Adrenal gland (tissue), 12 donors: Measurements from ENCODE around the gene PNPLA2. TPM values are rescaled to one million over a fixed set of nuclear protein-coding genes. Genes with fewer than 3 reads are reported as not detected.

Experiments
- DNase-seq, 7 donors: peaks; one replicate each; pipeline ENCODE4 v3.0.0-alpha.2; 2019 to 2020
- H3K27ac ChIP-seq, 5 donors: fragments of 200-600 bp; sonication (generic) in 4 of 5; 1 replicate in 3 of 5; 2 replicates in 2 of 5; pipeline versions ENCODE4 v1.5.1 to v1.8.0; 2016 to 2020; ENCODE audit warnings: mild to moderate bottlenecking in 1 of 5
- H3K27me3 ChIP-seq: fragments of 200-600 bp; 2 replicates; pipeline ENCODE4 v1.8.0; 2021
- H3K36me3 ChIP-seq, 2 donors: fragments of 200-600 bp; replicated peaks in 1 of 2; 1 replicate in 1 of 2; 2 replicates in 1 of 2; pipeline versions ENCODE4 v1.5.1 to v1.8.0; 2018 to 2022
- H3K4me1 ChIP-seq, 2 donors: fragments of 200-600 bp; replicated peaks in 1 of 2; 1 replicate in 1 of 2; 2 replicates in 1 of 2; pipeline versions ENCODE4 v1.5.1 to v1.8.0; 2018 to 2021
- H3K4me3 ChIP-seq, 4 donors: fragments of 200-600 bp; sonication (generic) in 3 of 4; one replicate each; pipeline ENCODE4 v1.5.1; 2016 to 2018
- H3K9me3 ChIP-seq, 3 donors: fragments of 200-600 bp; sonication (generic) in 1 of 3; replicated peaks in 1 of 3; 1 replicate in 2 of 3; 2 replicates in 1 of 3; pipeline versions ENCODE4 v1.5.1 to v1.8.0; 2016 to 2021
- CTCF ChIP-seq, 6 experiments: fragments of 450-650 bp in 4 of 6; fragments of 200-600 bp in 2 of 6; sonication (generic) in 1 of 6; IDR thresholded peaks; 1 replicate in 5 of 6; 2 replicates in 1 of 6; pipeline versions ENCODE4 v1.5.1 to v1.8.0; 2016 to 2021; ENCODE audit warnings: antibody characterized with exemption in 6 of 6, mild to moderate bottlenecking in 2 of 6, moderate library complexity in 1 of 6
- POLR2A ChIP-seq, 2 donors: fragments of 450-650 bp; IDR thresholded peaks; one replicate each; pipeline ENCODE4 v1.6.1; 2017; ENCODE audit warnings: antibody characterized with exemption in 2 of 2, mild to moderate bottlenecking in 2 of 2, moderate library complexity in 1 of 2
- WGBS, 4 donors: extraction: QIAGEN DNeasy Blood & Tissue Kit in 2 of 4; methylation state at CpG; one replicate each; pipeline versions ENCODE4 v1.1.5 to v1.1.7; 2013 to 2017; 5-methylcytosine and 5-hydroxymethylcytosine counted together
- intact Hi-C, 2 donors: fragments of 100-400 bp; cut with DNase I; formaldehyde crosslinking; loops; one replicate each; pipeline versions ENCODE4 v1.14.1 to v1.15.0; 2022 to 2023
- polyA plus RNA-seq, 3 donors: library from polyadenylated mRNA; stranded (reverse); fragments of 200-250 nt in 2 of 3; fragments of 350-450 nt in 1 of 3; fragmentation: Illumina TruSeq in 1 of 3; extraction: RNeasy Lipid Tissue Mini Kit (QIAGEN cat#74804) in 1 of 3; gene quantifications; one replicate each; pipeline ENCODE4 v1.2.3, GENCODE V29; 2013 to 2014
- total RNA-seq, 9 donors: library from RNA; depleted of rRNA in 4 of 9; stranded (reverse); fragments of >200 nt in 4 of 9; fragments of 120-200 nt in 1 of 9; fragmentation: NEBNext Ultra II Directional in 1 of 9; extraction: Animal tissue kit (Norgen Biotek cat#: 25700) in 1 of 9; gene quantifications; one replicate each; pipeline versions ENCODE4 v1.1.0 to v1.2.4, GENCODE V29; 2013 to 2023
- donor health status: healthy with polysubstance abuse.
- donor health status: Bipolar disorder and iron deficiency.
- donor health status: DM: yes; HTN: yes; CAD: no.
- donor health status: DM: no; HTN: no; CAD: no.
- donor health status: DM: no; HTN: no; CAD: no.
- donor health status: DM: yes; HTN: yes; CAD: no.

PNPLA2 gene
- total and polyA plus RNA-seq, 12 donors: 24.1 to 403 (median 124) TPM

- H3K27ac ChIP-seq: no peak overlapping the region
- no peak overlapping the region for H3K4me3 ChIP-seq
- no peak for TF ChIP-seq CTCF (IDR thresholded peaks at IDR 0.05)
- no peak for TF ChIP-seq POLR2A (IDR thresholded peaks at IDR 0.05)
- no peaks in the 10 kb centered on the region for H3K27me3 ChIP-seq
- intact Hi-C loops: no loop called here
- 78 to 96% (median 84%) methylated on average over 5 to 9 of the region's 9 CpGs for WGBS, 4 donors
- peaks cover 0 to 44% of the 10 kb centered on the region in 2 donors for H3K36me3 ChIP-seq
- no peaks in the 10 kb centered on the region for H3K9me3 ChIP-seq
- no peak for DNase-seq
- H3K4me1 ChIP-seq: peaks cover 34 to 48% of the 10 kb centered on the region in 2 donors
Measured at GRCh38 chr11:836700-837099, 18.0 kb downstream of the PNPLA2 start.

DNA sequence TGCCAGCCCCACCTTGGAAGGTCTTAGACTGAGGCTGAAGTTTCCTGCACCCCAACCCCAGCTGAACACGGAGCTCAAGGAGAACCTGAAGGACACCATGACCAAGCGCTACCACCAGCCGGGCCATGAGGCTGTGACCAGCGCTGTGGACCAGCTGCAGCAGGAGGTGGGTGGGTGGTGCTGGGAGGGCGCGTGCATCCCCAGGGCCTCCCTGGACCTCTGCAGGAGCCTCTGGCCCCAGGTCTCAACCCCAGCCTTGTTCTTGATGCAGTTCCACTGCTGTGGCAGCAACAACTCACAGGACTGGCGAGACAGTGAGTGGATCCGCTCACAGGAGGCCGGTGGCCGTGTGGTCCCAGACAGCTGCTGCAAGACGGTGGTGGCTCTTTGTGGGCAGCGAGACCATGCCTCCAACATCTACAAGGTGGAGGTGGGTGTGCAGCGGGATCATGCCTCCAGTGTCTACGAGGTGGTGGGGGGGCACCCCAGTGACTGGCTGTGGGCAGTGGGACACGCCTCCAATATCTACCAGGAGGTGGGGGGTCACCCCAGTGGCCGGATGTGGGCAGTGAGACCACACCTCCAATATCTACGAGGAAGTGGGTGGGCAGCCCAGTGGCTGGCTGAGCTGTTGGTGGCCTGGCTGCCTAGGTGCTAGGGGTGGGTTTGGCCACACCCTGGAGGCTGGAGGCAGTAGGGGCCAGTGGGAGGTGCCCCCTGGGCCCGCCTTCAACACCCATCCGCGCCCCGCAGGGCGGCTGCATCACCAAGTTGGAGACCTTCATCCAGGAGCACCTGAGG, 18.7 kb downstream of the PNPLA2 start:
- DNase-seq: peak in 1 of 7 donors; percentile 36
- Histone ChIP-seq H3K36me3 (peaks cover 0 to 44% of the 10 kb centered on the region in 2 donors), H3K4me3 (no peak overlapping the region), H3K9me3 (no peaks in the 10 kb centered on the region), H3K4me1 (peaks cover 28 to 41% of the 10 kb centered on the region in 2 donors), H3K27me3 (no peaks in the 10 kb centered on the region), H3K27ac (no peak overlapping the region)
- 75 to 83% (median 80%) methylated on average over 10 to 22 of the region's 22 CpGs for WGBS, 4 donors
- intact Hi-C loops: no loop called here
- TF ChIP-seq CTCF (IDR thresholded peaks at IDR 0.05): no peak
- peak in 1 of 2 donors; percentile 3 for TF ChIP-seq POLR2A (IDR thresholded peaks at IDR 0.05)

GRCh38 chr11:837990-838307, 19.2 kb downstream of the PNPLA2 start:
- intact Hi-C loops: no loop called here
- WGBS, 4 donors: 73 to 92% (median 78%) methylated on average over 6 to 8 of the region's 8 CpGs; no CpG with 5 or more reads in 1 of the 4 donors
- DNase-seq: peak in 1 of 7 donors; percentile 58
- H3K27me3 ChIP-seq: no peaks in the 10 kb centered on the region
- H3K4me3 ChIP-seq: no peak overlapping the region
- peaks cover 26 to 39% of the 10 kb centered on the region in 2 donors for H3K4me1 ChIP-seq
- H3K9me3 ChIP-seq: no peaks in the 10 kb centered on the region
- H3K27ac ChIP-seq: no peak overlapping the region
- no peak for TF ChIP-seq CTCF (IDR thresholded peaks at IDR 0.05)
- TF ChIP-seq POLR2A (IDR thresholded peaks at IDR 0.05): no peak
- peaks cover 0 to 44% of the 10 kb centered on the region in 2 donors for H3K36me3 ChIP-seq

DNA sequence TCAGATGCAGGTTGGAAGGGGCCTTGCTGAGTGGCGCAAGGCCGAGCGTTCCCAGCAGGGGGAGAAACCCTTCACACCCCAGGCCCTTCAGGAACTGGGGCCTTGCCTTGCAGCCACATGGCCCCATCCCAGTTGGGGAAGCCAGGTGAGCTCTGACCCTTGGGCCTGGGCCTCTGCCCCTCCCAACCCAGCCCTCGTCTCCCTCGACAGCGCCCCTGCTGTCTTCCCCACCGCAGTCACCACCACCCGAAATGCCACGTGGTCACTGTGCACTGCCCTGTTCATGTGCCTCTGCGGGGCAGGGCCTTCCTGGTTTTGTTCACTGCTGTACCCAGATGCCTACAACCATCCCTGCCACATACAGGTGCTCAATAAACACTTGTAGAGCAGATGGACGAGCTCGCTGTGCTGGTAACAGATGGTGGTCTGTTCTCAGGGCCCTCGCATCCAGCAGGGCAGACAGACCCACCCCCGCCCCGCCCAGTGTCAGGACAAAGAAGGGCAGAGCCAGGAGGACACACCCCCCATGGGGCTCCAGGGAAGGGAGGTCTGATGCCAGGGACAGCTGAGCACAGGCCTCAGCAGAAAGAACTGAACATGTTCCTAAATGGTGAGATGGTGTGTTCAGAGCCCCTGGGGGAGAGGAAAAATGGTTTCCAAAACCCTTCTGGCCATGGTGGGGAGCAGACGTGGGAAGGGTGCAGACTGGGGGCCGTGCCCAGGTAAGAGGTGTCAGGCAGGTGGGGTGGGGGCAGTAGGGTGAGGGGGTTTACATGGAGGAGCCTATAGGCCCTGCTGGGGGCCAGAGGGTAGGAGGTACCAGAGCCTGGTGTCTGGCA, 19.9 kb downstream of the PNPLA2 start:
- no peak overlapping the region for H3K4me3 ChIP-seq
- DNase-seq: peak in 1 of 7 donors; percentile 39
- H3K27ac ChIP-seq: peak overlapping the region in 1 of 5 donors; percentile 25
- H3K27me3 ChIP-seq: no peaks in the 10 kb centered on the region
- no peak for TF ChIP-seq POLR2A (IDR thresholded peaks at IDR 0.05)
- TF ChIP-seq CTCF (IDR thresholded peaks at IDR 0.05): no peak
- intact Hi-C loops: no loop called here
- H3K9me3 ChIP-seq: no peaks in the 10 kb centered on the region
- 50 to 79% (median 71%) methylated on average over 10 to 17 of the region's 17 CpGs for WGBS, 4 donors
- H3K36me3 ChIP-seq: peaks cover 0 to 44% of the 10 kb centered on the region in 2 donors
- H3K4me1 ChIP-seq: peaks cover 33 to 42% of the 10 kb centered on the region in 2 donors
